HEK293 (cell line): ENCODE data around the gene BRF1.
"Not testable (repeated sequence)": the region's sequence is repeated elsewhere in the genome, so short reads cannot be mapped to it uniquely, and the experiment has no call there.

Source experiments
- CTCF ChIA-PET: fragments of 350-600 bp; formaldehyde crosslinking; extraction: SDS; loops from one replicate; lab custom pipeline; 2021; ENCODE audit warnings: antibody characterized with exemption; lab: Yijun Ruan, JAX
- POLR2A ChIA-PET: fragments of 300-600 bp; formaldehyde crosslinking; extraction: SDS; loops from one replicate; lab custom pipeline; 2020; ENCODE audit warnings: antibody characterized with exemption, inconsistent platforms; lab: Yijun Ruan, JAX
- H3K27ac ChIP-seq: fragments of 200-500 bp; sonication (Bioruptor generic); 2 replicates; pipeline ENCODE4 v1.5.1; 2014; ENCODE audit warnings: low read depth, low read length, control low read depth, inconsistent platforms; ENCODE audit errors: extremely low read depth
- H3K36me3 ChIP-seq, 2 experiments: fragments of 200-500 bp in 1 of 2; sonication (Bioruptor generic) in 1 of 2; 1 replicate in 1 of 2; 2 replicates in 1 of 2; pipeline ENCODE4 v1.5.1; 2014 to 2017; ENCODE audit warnings: inconsistent platforms in 2 of 2, low read length in 2 of 2; ENCODE audit not compliant: control insufficient read depth in 2 of 2, insufficient read depth in 1 of 2
- H3K4me1 ChIP-seq: fragments of 200-500 bp; sonication (Bioruptor generic); 2 replicates; pipeline ENCODE4 v1.5.1; 2014; ENCODE audit warnings: mild to moderate bottlenecking, low read length, inconsistent platforms; ENCODE audit not compliant: control insufficient read depth, insufficient read depth
- H3K4me3 ChIP-seq: 2 replicates; pipeline ENCODE4 v1.5.1; 2011; ENCODE audit warnings: low read depth, mild to moderate bottlenecking, control low read depth, low read length, moderate library complexity
- H3K9me3 ChIP-seq: fragments of 200-500 bp; sonication (Bioruptor generic); 2 replicates; pipeline ENCODE4 v1.5.1; 2014; ENCODE audit warnings: low read depth, low read length, inconsistent platforms; ENCODE audit not compliant: control insufficient read depth, insufficient read depth
- CTCF ChIP-seq: fragments of 450-650 bp; formaldehyde crosslinking; IDR thresholded peaks from 2 replicates; pipeline ENCODE4 v1.5.1; 2016; ENCODE audit warnings: missing biosample characterization, missing genetic modification characterization
- HOXA7 ChIP-seq: sonication (generic); formaldehyde crosslinking; IDR thresholded peaks from 2 replicates; pipeline ENCODE4 v1.8.1; 2022; ENCODE audit warnings: missing genetic modification reagents, borderline replicate concordance
- INSM2 ChIP-seq: fragments of 450-650 bp; formaldehyde crosslinking; IDR thresholded peaks from 2 replicates; pipeline ENCODE4 v1.5.1; 2016; ENCODE audit warnings: missing biosample characterization, missing genetic modification characterization
- KLF16 ChIP-seq: fragments of 450-650 bp; formaldehyde crosslinking; IDR thresholded peaks from 2 replicates; pipeline ENCODE4 v1.5.1; 2017; ENCODE audit warnings: missing biosample characterization, missing genetic modification characterization
- KLF17 ChIP-seq: fragments of 450-650 bp; formaldehyde crosslinking; IDR thresholded peaks from 2 replicates; pipeline ENCODE4 v1.5.1; 2016; ENCODE audit warnings: missing biosample characterization, missing genetic modification characterization
- YY2 ChIP-seq: fragments of 450-650 bp; formaldehyde crosslinking; IDR thresholded peaks from 2 replicates; pipeline ENCODE4 v1.5.1; 2016; ENCODE audit warnings: missing biosample characterization, missing genetic modification characterization
- ZBTB48 ChIP-seq: fragments of 450-650 bp; formaldehyde crosslinking; IDR thresholded peaks from 2 replicates; pipeline ENCODE4 v1.5.1; 2016; ENCODE audit warnings: missing biosample characterization, missing genetic modification characterization
- ZBTB49 ChIP-seq: fragments of 450-650 bp; formaldehyde crosslinking; IDR thresholded peaks from 2 replicates; pipeline ENCODE4 v1.5.1; 2016; ENCODE audit warnings: missing biosample characterization, missing genetic modification characterization, low read depth
- ZBTB8A ChIP-seq: fragments of 450-650 bp; formaldehyde crosslinking; IDR thresholded peaks from 2 replicates; pipeline ENCODE4 v1.5.1; 2016; ENCODE audit warnings: missing biosample characterization, missing genetic modification characterization
- ZFP37 ChIP-seq: fragments of 450-650 bp; formaldehyde crosslinking; IDR thresholded peaks from 2 replicates; pipeline ENCODE4 v1.5.1; 2016; ENCODE audit warnings: missing biosample characterization, missing genetic modification characterization
- ZNF169 ChIP-seq: fragments of 450-650 bp; formaldehyde crosslinking; IDR thresholded peaks from 2 replicates; pipeline ENCODE4 v1.5.1; 2016; ENCODE audit warnings: missing biosample characterization, missing genetic modification characterization
- ZNF174 ChIP-seq: fragments of 450-650 bp; formaldehyde crosslinking; IDR thresholded peaks from 2 replicates; pipeline ENCODE4 v1.5.0; 2017; ENCODE audit warnings: missing biosample characterization, mild to moderate bottlenecking, missing genetic modification characterization
- ZNF175 ChIP-seq: fragments of 450-650 bp; formaldehyde crosslinking; IDR thresholded peaks from 2 replicates; pipeline ENCODE4 v1.5.1; 2016; ENCODE audit warnings: missing biosample characterization, missing genetic modification characterization
- ZNF19 ChIP-seq: fragments of 450-650 bp; formaldehyde crosslinking; IDR thresholded peaks from 2 replicates; pipeline ENCODE4; 2016; ENCODE audit warnings: missing biosample characterization, missing genetic modification characterization, low read depth
- ZNF202 ChIP-seq: fragments of 450-650 bp; formaldehyde crosslinking; IDR thresholded peaks from 2 replicates; pipeline ENCODE4 v1.5.1; 2016; ENCODE audit warnings: missing biosample characterization, missing genetic modification characterization, borderline replicate concordance
- ZNF266 ChIP-seq: fragments of 450-650 bp; formaldehyde crosslinking; IDR thresholded peaks from 2 replicates; pipeline ENCODE4 v1.5.1; 2016; ENCODE audit warnings: missing biosample characterization, missing genetic modification characterization, low read depth
- ZNF274 ChIP-seq, 2 experiments: fragments of 200-500 bp in 1 of 2; fragments of 450-650 bp in 1 of 2; sonication (Bioruptor generic) in 1 of 2; formaldehyde crosslinking in 1 of 2; IDR thresholded peaks; 2 replicates each; pipeline versions ENCODE4 v1.5.1 to v1.6.1; 2014 to 2016; ENCODE audit warnings: borderline replicate concordance in 1 of 2, inconsistent platforms in 1 of 2, low read length in 1 of 2, missing biosample characterization in 1 of 2, missing genetic modification characterization in 1 of 2
- ZNF335 ChIP-seq: fragments of 450-650 bp; formaldehyde crosslinking; conservative IDR thresholded peaks from 2 replicates; pipeline ENCODE4 v1.5.1; 2016; ENCODE audit warnings: missing biosample characterization, missing genetic modification characterization
- ZNF366 ChIP-seq: fragments of 450-650 bp; formaldehyde crosslinking; conservative IDR thresholded peaks from 2 replicates; pipeline ENCODE4 v1.5.1; 2016; ENCODE audit warnings: missing biosample characterization, missing genetic modification characterization
- ZNF37A ChIP-seq: fragments of 450-650 bp; IDR thresholded peaks from 2 replicates; pipeline ENCODE4 v1.5.1; 2018; ENCODE audit warnings: missing biosample characterization, missing genetic modification characterization
- ZNF391 ChIP-seq: fragments of 450-650 bp; formaldehyde crosslinking; IDR thresholded peaks from 2 replicates; pipeline ENCODE4 v1.5.1; 2016; ENCODE audit warnings: low read depth, missing biosample characterization, missing genetic modification characterization, borderline replicate concordance
- ZNF529 ChIP-seq: fragments of 450-650 bp; formaldehyde crosslinking; IDR thresholded peaks from 2 replicates; pipeline ENCODE4 v1.5.1; 2017; ENCODE audit warnings: missing genetic modification characterization, missing biosample characterization; ENCODE audit not compliant: insufficient replicate concordance
- ZNF555 ChIP-seq: fragments of 450-650 bp; formaldehyde crosslinking; conservative IDR thresholded peaks from 2 replicates; pipeline ENCODE4 v1.5.1; 2017; ENCODE audit warnings: missing biosample characterization, mild to moderate bottlenecking, missing genetic modification characterization, inconsistent platforms
- ZNF571 ChIP-seq: fragments of 450-650 bp; formaldehyde crosslinking; IDR thresholded peaks from 2 replicates; pipeline ENCODE4 v1.5.0; 2017; ENCODE audit warnings: missing biosample characterization, missing genetic modification characterization
- ZNF621 ChIP-seq: fragments of 450-650 bp; formaldehyde crosslinking; IDR thresholded peaks from 2 replicates; pipeline ENCODE4 v1.5.1; 2017; ENCODE audit warnings: missing biosample characterization, missing genetic modification characterization
- ZNF76 ChIP-seq: fragments of 450-650 bp; formaldehyde crosslinking; IDR thresholded peaks from 2 replicates; pipeline ENCODE4; 2016; ENCODE audit warnings: low read depth, missing biosample characterization, missing genetic modification characterization, borderline replicate concordance
- ZNF785 ChIP-seq: fragments of 450-650 bp; formaldehyde crosslinking; IDR thresholded peaks from 2 replicates; pipeline ENCODE4 v1.5.1; 2016; ENCODE audit warnings: missing biosample characterization, missing genetic modification characterization

BRF1 gene

GRCh38 chr14:105301915-105302249, 1.1 kb upstream of the BRF1 start:
- H3K4me1 ChIP-seq, H3K4me3 ChIP-seq, H3K27ac ChIP-seq, H3K36me3 ChIP-seq, H3K9me3 ChIP-seq: not testable (repeated sequence)
- CTCF ChIA-PET: interaction anchor here (1.1 kb wide), 1 partner anchor 50 kb away, joined by 3 read pairs; no protein-coding TSS in a partner anchor
- POLR2A ChIA-PET: interaction anchor here (0.7 to 2.5 kb wide), 5 partner anchors 10 to 54 kb away, joined by 3 to 36 read pairs (median 5); partner anchors contain the start of genes BTBD6 and PACS2
- TF ChIP-seq ZNF335 (tag by site-specific recombination) (0 out of 2 replicates have a peak, but pooled peaks have one; percentile 53), YY2 (tag by site-specific recombination) (0 out of 2 replicates have a peak, but pooled peaks have one; percentile 9), ZNF366 (0 out of 2 replicates have a peak, but pooled peaks have one; percentile 5), ZBTB8A (tag by site-specific recombination) (0 out of 2 replicates have a peak, but pooled peaks have one; percentile 42)

- ChIA-PET CTCF (interaction anchor here (0.9 to 1.1 kb wide), 2 partner anchors 51 to 188 kb away, joined by 3 read pairs; no protein-coding TSS in a partner anchor), POLR2A (interaction anchor here (0.5 to 2.5 kb wide), 21 partner anchors 9 to 549 kb away, joined by 3 to 36 read pairs (median 3); partner anchors contain the start of genes BTBD6 and PACS2)
- peak overlapping the region; percentile 97 for H3K27ac ChIP-seq
- no peaks in the 10 kb centered on the region; a peak in 1 of 3 replicates for H3K36me3 ChIP-seq
- no peaks in the 10 kb centered on the region for H3K4me1 ChIP-seq
- H3K9me3 ChIP-seq: no peaks in the 10 kb centered on the region
- H3K4me3 ChIP-seq: peak overlapping the region; percentile 88
- TF ChIP-seq INSM2 (no peak), ZFP37 (no peak), ZNF19 (tag by site-specific recombination) (no peak), ZBTB48 (tag by site-specific recombination) (no peak), ZNF266 (no peak), ZNF391 (peak; percentile 33; the same call in 1 of the 2 replicates), ZNF555 (no peak), ZNF202 (no peak), ZNF274 (IDR thresholded peaks at IDR 0.05; ENCODE audit: low read length) (no peak), ZNF274 (tag by site-specific recombination; IDR thresholded peaks at IDR 0.05; ENCODE audit: borderline replicate concordance) (no peak), HOXA7 (CRISPR knock-in tag) (no peak), ZNF571 (tag by site-specific recombination) (no peak), CTCF (tag by site-specific recombination) (no peak), ZNF174 (tag by site-specific recombination) (no peak), ZNF76 (peak; percentile 68; the same call in 1 of the 2 replicates), ZNF175 (tag by site-specific recombination) (no peak), ZNF37A (tag by site-specific recombination) (no peak), KLF16 (tag by site-specific recombination) (peak; percentile 81; the same call in 1 of the 2 replicates), KLF17 (tag by site-specific recombination) (peak; percentile 77), ZBTB49 (tag by site-specific recombination) (no peak), ZNF529 (tag by site-specific recombination) (no peak), ZNF621 (no peak), ZNF169 (tag by site-specific recombination) (no peak), ZNF785 (no peak)
Observed at GRCh38 chr14:105301103-105301914, 508 bp upstream of the BRF1 start.
